HG02610 (cell line): ENCODE results near the gene PPP1R27.

ENCODE experiments used
- ATAC-seq: cut with Tn5 transposase; IDR thresholded peaks from one replicate; pipeline ENCODE4 v1.9.1; 2021; ENCODE audit warnings: mild to moderate bottlenecking, moderate library complexity; ENCODE audit not compliant: unreplicated experiment

PPP1R27 gene

DNA sequence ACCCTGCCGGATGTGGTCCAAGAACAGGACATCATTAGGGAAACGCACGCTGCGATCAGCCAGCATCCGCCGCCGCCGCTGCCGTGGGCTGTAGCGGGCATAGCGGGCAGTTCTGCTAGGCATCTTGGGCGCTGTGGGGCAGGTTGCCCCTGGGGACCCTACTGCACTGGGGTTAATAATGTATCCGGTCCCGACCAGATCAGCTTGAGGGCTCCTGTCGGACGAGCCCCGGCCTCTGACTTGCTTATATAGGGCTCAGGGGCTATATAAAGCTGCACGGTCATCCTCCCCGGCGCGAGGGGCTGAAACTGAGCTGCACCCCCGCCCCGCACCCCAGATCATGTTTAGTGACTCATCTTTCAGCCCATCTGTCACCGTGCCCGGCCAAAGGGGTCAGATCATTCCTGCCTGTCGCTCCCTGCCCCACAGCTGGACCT, at the start of gene PPP1R27:
PPP1R27 (minus strand) TSS at position 220 of the 437 bp plus-strand sequence; CDS start at position 123, 97 bp downstream.
- no peak for ATAC-seq

DNA sequence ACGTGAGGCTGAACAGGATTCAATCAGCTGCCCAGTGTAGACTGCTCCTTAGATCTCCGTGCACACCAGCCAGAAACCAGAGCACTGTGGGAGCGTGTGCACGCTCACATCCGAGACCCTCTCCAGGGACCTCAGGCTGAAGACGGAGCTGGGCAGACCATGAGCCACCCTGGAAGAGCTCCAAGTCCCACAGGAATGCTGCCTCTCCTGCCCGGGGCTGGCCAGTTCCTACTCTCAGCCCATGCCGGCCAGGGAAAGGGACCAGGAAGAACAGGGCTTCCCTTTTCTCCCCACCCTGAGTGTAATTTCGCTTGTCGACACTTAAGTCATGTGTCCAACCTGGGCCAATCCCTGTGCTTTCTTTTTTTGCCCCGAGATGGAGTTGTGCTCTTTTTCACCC, 49.7 kb upstream of the PPP1R27 start:
- ATAC-seq, result no peak

GRCh38 chr17:81879121-81879520, 44.3 kb upstream of the PPP1R27 start:
- ATAC-seq, result no peak

- no peak for ATAC-seq
Measured at GRCh38 chr17:81878294-81878693, 43.4 kb upstream of the PPP1R27 start.

DNA sequence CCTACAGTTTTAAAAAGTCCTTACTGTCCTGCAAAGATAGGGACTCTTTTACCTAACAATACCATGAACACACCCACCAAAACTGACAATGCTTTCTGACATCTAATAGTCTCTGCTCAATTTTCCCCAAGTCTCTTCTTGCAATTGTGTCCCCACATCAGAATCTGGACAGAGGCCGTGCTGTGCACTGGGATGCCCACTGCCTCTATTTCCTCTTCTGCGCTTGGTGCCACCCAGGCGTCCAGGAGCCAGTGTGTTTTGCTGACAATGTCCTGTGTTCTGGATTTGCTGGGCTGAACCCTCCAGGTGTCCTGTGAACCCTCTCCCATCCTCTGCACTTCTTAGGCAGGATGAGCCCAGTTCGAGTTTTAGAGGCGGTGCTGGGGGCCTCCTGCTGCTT, 42.7 kb upstream of the PPP1R27 start:
- ATAC-seq, result no peak

GRCh38 chr17:81871387-81872230, 36.8 kb upstream of the PPP1R27 start:
- ATAC-seq, result peak; percentile 13

- ATAC-seq, result peak; percentile 41
Measured at GRCh38 chr17:81870981-81871386, 36.1 kb upstream of the PPP1R27 start, which contains the start of gene ARHGDIA. Gene ARHGDIA, minus strand, starts transcription at chr17:81871337. Its CDS starts 1,407 bp downstream, at chr17:81869930.

DNA sequence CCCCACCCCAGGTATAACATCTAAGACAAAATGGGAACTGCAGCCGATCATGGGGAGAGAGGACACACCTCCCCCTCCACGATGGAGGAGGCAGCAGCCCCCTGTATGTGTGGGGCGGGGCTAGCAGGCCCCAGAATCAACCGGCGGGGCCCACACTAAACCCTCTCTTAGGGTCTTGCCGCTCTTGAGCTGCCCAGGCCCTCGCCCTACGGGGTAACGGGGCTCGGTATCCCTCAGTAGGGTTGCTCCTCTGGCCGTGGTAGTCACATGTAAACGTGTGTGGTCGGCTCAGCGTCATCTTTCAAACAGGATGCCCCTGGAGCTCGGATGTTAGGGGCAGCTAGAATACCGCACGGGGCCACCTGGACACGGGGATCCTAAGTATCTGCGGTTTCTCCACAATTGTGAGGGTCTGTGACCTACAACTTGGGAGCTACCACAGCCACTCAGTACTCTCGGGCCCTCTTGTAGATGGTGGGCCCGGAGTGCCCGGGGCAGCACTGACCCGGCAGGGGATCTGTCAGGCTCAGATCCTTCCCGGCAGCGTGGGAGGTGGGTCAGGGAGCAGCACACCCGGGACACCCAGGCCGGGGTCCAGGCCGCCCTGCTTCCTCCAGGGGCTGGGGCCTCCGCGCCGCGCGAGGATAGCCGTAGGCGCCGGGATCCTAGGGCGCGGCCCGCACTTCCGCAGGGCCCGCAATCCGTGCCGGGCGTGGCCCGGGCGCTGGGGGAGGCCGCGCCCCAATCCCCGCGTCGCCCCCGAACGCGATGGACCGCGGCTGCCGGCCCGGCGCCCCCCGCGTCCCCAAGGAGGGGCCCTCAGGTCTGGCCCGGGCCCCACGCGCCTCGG, 35.5 kb upstream of the PPP1R27 start:
- ATAC-seq, result peak; percentile 16

GRCh38 chr17:81869221-81870130, 34.6 kb upstream of the PPP1R27 start:
- no peak for ATAC-seq

DNA sequence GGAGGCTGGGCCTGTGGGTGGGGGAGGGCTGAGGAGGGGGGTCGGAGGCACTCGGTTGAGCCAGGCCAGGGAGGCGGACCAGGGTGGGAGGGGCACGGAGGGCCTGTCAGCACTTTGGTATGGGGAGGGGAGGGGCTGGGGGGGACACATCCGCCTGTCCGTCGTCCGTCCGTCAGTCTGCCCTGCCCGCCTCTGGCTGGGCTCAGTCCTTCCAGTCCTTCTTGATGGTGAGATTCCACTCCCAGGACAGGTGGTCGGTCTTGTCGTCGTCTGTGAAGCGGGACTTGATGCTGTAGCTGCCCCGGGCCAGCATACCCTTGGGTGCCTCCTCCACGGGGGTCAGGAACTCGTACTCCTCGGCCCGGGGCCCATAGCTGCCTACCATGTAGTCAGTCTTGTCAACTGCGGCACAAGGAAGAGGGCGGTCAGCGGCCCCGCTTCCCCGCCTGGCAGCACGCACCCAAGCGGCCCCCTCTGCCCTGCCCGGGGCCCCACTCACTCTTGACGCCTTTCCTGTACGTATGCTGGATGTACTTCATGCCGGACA, 33.9 kb upstream of the PPP1R27 start:
- no peak for ATAC-seq

- ATAC-seq, result no peak
Measured at GRCh38 chr17:81867991-81868673, 33.3 kb upstream of the PPP1R27 start.

DNA sequence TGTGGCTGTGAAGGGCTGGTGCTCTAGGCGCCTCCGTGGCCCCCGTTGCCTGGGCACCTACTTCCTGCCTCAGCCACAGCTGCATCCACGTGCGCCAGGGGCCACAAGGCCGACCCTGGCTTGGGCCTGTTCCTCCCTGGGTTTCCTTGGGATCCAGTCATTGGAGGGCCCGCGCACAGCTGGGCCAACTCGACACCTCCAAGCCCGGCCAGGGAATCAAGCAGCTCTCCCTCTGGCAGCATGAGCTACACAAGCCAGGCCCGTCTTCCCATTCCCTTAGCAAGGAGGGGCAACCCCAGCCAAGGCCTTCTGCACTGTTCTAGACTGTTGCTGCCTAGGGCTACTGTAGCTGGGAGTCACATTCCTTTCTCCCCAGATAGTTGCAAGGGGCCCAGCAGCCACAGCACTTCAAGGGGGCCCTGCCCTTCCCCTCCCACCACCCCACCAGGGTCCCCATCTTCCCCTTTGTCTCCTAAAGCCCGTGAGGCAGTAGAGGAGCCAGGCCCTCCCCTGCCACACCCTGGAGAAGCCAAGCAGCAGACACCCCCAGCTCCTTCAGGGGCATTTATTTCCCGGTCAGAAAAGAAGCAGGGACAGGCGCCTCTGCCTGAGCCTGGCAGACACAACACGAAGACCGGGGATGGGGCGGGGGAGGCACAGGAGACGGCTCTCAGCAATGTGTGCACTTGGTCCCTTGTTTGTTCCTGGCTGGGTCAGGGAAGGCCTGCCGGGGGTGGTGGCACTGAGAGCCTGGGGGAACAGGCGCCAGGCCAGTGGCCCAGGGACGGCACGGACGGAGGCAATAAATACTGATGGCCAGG, 32.5 kb upstream of the PPP1R27 start:
- ATAC-seq, result no peak

- no peak for ATAC-seq
Measured at GRCh38 chr17:81866440-81867169, 31.8 kb upstream of the PPP1R27 start.

- ATAC-seq, result no peak
Measured at GRCh38 chr17:81865733-81866439, 31.0 kb upstream of the PPP1R27 start.

DNA sequence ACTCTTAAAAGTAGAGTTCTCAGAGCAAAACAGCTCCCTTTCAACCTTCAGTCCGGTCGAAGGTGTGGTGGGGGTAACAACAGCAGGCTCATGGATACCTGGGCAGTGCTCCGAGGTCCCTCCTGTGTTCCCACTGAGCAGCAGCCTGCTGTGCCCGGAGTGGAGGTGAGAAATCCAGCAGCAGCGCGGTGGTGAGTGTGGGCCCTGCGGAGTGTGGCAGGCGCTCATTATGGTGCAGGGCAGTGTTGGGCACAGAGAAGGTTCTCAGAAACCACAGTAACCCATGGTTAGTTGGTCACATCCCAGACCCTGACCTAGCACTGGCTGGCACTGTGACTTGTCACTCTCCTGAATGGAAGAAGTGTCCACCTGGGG, 30.5 kb upstream of the PPP1R27 start:
- no peak for ATAC-seq

DNA sequence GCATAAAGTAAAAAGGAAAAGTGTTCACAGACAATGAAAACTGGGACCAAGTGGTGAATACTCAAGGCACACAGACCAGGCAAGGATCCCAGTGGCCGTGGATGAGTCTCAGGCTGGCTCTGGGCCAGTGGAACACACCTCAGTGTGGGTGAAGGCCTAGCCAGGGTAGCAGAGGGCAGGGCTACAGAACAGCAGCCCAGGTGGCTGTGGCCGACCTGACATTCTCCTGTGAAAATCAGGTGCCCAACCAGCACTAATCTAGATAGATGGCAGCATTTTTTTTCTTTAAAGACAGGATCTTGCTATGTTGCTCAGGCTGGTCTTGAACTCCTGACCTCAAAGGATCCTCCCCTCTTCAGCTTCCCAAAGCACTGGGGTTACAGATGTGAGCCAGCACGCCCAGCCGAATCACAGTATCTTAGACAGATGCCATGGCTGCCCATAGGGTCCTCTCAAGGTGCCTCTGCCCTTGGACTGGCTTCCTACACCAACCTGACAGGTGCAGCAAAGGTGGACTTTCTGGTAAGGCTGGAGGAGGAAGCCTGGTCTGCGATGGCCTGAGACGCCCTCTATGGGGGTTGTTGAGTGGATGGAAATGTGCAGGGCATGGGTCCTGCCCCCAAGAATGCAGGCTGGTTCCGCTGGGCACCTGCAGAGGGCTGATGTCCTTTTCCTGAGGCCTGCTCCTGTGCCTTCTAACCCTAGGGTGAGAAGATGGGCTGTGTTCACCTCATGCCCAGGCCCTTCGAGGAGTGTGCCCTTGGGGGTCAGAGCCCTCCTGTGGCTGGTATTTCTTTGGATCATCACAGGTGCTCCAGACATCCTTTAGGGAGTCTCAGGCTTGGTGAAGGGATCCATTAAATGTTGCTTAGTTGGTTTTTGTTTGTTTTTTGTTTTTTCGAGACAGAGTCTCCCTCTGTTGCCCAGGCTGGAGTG, 29.3 kb upstream of the PPP1R27 start:
- ATAC-seq, result no peak
